Rectal smooth muscle tissue (tissue), 1 donor: ENCODE data around the gene CTRB1.
"Not testable (repeated sequence)": the region's sequence is repeated elsewhere in the genome, so short reads cannot be mapped to it uniquely, and the experiment has no call there.

Experiments used
- H3K27ac ChIP-seq: one replicate; pipeline ENCODE4 v1.7.0; 2013; ENCODE audit warnings: low read depth, low read length, inconsistent platforms
- H3K27me3 ChIP-seq: one replicate; pipeline ENCODE4 v1.7.0; 2013; ENCODE audit warnings: low read length; ENCODE audit not compliant: control insufficient read depth, insufficient read depth
- H3K36me3 ChIP-seq: one replicate; pipeline ENCODE4 v1.7.0; 2013; ENCODE audit warnings: low read length; ENCODE audit not compliant: control insufficient read depth, insufficient read depth
- H3K4me1 ChIP-seq: one replicate; pipeline ENCODE4 v1.7.0; 2013; ENCODE audit warnings: low read length; ENCODE audit not compliant: control insufficient read depth, insufficient read depth
- H3K4me3 ChIP-seq: one replicate; pipeline ENCODE4 v1.7.0; 2013; ENCODE audit warnings: low read length
- H3K9ac ChIP-seq: one replicate; pipeline ENCODE4 v1.7.0; 2013; ENCODE audit warnings: low read length

CTRB1 gene

GRCh38 chr16:75267631-75268264 is 49.0 kb downstream of the CTRB1 start:
- H3K27ac ChIP-seq, result no peak overlapping the region
- no peak overlapping the region for H3K4me3 ChIP-seq
- peaks cover 29% of the 10 kb centered on the region for H3K4me1 ChIP-seq
- no peaks in the 10 kb centered on the region for H3K27me3 ChIP-seq
- H3K9ac ChIP-seq, result no peak overlapping the region
- H3K36me3 ChIP-seq, result no peaks in the 10 kb centered on the region

GRCh38 chr16:75269358-75269757 is 50.6 kb downstream of the CTRB1 start:
- H3K27me3 ChIP-seq, H3K27ac ChIP-seq, H3K4me3 ChIP-seq, H3K36me3 ChIP-seq, H3K9ac ChIP-seq: not testable (repeated sequence)
- peaks cover 13% of the 10 kb centered on the region for H3K4me1 ChIP-seq

GRCh38 chr16:75271441-75272096 is 52.8 kb downstream of the CTRB1 start:
- no peak overlapping the region for H3K9ac ChIP-seq
- H3K4me1 ChIP-seq, result peaks cover 8% of the 10 kb centered on the region
- H3K27me3 ChIP-seq, result no peaks in the 10 kb centered on the region
- no peak overlapping the region for H3K27ac ChIP-seq
- H3K36me3 ChIP-seq, result no peaks in the 10 kb centered on the region
- H3K4me3 ChIP-seq, result no peak overlapping the region

GRCh38 chr16:75272097-75272551 is 53.3 kb downstream of the CTRB1 start:
- H3K9ac ChIP-seq, result no peak overlapping the region
- no peak overlapping the region for H3K27ac ChIP-seq
- H3K4me1 ChIP-seq, result peaks cover 7% of the 10 kb centered on the region
- no peaks in the 10 kb centered on the region for H3K27me3 ChIP-seq
- H3K36me3 ChIP-seq, result no peaks in the 10 kb centered on the region
- H3K4me3 ChIP-seq, result no peak overlapping the region

- not testable (repeated sequence) for H3K27me3 ChIP-seq, H3K4me1 ChIP-seq, H3K9ac ChIP-seq, H3K4me3 ChIP-seq, H3K36me3 ChIP-seq, H3K27ac ChIP-seq
Observed at GRCh38 chr16:75272629-75273028, 53.8 kb downstream of the CTRB1 start.

DNA sequence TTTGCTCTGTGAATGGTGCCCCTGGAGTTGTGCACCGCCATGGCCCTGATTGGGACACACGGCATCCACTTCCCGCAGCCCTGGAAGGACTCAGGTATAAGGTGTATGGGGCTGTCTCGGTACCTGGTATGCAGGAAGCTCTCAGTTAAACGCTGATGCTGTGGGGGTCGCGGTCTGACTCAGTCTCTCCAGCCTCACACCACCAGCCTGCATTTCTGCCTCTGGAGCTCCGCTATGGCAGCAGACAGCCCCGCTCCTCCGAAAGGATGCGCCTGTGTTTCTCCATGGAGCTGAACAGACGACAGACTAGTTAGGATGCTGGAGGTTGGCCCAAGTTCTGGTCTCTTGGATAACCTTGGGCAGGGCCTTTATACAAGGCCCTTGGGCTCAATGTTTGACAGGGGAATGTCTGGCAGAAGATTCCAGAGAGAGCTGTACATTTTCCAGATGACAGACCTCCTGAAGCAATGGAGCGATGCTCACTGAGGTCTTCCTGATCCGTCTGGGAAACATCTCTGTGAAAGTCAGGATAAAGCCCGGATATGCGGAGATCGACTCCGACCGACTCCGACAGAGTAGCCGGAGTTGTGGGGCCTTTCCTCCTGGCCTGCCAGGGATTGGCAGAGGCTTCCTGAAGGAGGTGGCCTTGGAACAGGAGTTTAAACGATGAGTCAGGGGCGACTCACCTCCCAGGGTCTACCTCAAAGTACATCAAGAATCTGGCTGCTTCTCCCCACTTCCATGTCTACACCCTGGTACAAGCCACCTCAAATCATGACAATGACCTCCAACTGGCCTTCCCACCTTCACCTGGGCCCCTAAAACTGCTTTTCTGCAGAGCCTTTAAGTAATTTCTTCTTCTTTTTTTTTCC is 54.5 kb downstream of the CTRB1 start:
- Histone ChIP-seq H3K27me3 (no peaks in the 10 kb centered on the region), H3K9ac (no peak overlapping the region), H3K4me3 (no peak overlapping the region), H3K27ac (no peak overlapping the region), H3K36me3 (no peaks in the 10 kb centered on the region), H3K4me1 (no peaks in the 10 kb centered on the region)
